Fibroblast of pulmonary artery (primary cell): Measurements from ENCODE around the gene LMF1.

Experiments used
- DNase-seq: peaks from one replicate; pipeline ENCODE4 v3.0.0-alpha.2; 2010; ENCODE audit warnings: low read depth
- H3K4me3 ChIP-seq: replicated peaks from 2 replicates; pipeline ENCODE4 v1.5.1; 2011; ENCODE audit warnings: low read depth, mild to moderate bottlenecking, control low read depth, low read length, moderate library complexity
- CTCF ChIP-seq: IDR thresholded peaks from 2 replicates; pipeline ENCODE4 v1.5.1; 2011; ENCODE audit warnings: mild to moderate bottlenecking, control low read depth, low read length, inconsistent platforms; ENCODE audit errors: missing control alignments

LMF1 gene

GRCh38 chr16:848510-849253, 122.1 kb downstream of the LMF1 start:
- TF ChIP-seq CTCF: no peak
- DNase-seq: no peak
- H3K4me3 ChIP-seq: no peak overlapping the region

GRCh38 chr16:847681-848445, 122.9 kb downstream of the LMF1 start:
- H3K4me3 ChIP-seq: no peak overlapping the region
- TF ChIP-seq CTCF: no peak
- no peak for DNase-seq

GRCh38 chr16:847151-847550, 123.6 kb downstream of the LMF1 start:
- H3K4me3 ChIP-seq: no peak overlapping the region
- TF ChIP-seq CTCF: no peak
- no peak for DNase-seq

- no peak overlapping the region for H3K4me3 ChIP-seq
- DNase-seq: no peak
- TF ChIP-seq CTCF: no peak
Observed at GRCh38 chr16:845351-845745, 125.4 kb downstream of the LMF1 start.

GRCh38 chr16:844638-845350, 126.0 kb downstream of the LMF1 start:
- H3K4me3 ChIP-seq: no peak overlapping the region
- no peak for TF ChIP-seq CTCF
- no peak for DNase-seq

GRCh38 chr16:843771-844170, 127.0 kb downstream of the LMF1 start:
- no peak for TF ChIP-seq CTCF
- DNase-seq: no peak
- H3K4me3 ChIP-seq: no peak overlapping the region
